GM23248 (cell line): ENCODE measurements around the gene IRAK1BP1. TPM values are rescaled to one million over a fixed set of nuclear protein-coding genes. Genes with fewer than 3 reads are reported as not detected.
"Not testable (repeated sequence)": the region's sequence is repeated elsewhere in the genome, so short reads cannot be mapped to it uniquely, and the experiment has no call there.

ENCODE experiments used
- DNase-seq: peaks from one replicate; pipeline ENCODE4 v3.0.0-alpha.2; 2015
- H2AFZ ChIP-seq: fragments of 200-600 bp; sonication (generic); 2 replicates; pipeline ENCODE4 v1.6.1; 2016; ENCODE audit warnings: antibody characterized with exemption
- H3F3A ChIP-seq: fragments of 200-600 bp; sonication (generic); 2 replicates; pipeline ENCODE4 v1.6.1; 2016; ENCODE audit warnings: mild to moderate bottlenecking, antibody characterized with exemption, mixed run types; ENCODE audit not compliant: insufficient read depth
- H3K27ac ChIP-seq: fragments of 200-600 bp; sonication (generic); 2 replicates; pipeline ENCODE4 v1.5.1; 2016; ENCODE audit warnings: mild to moderate bottlenecking
- H3K27me3 ChIP-seq: fragments of 200-600 bp; sonication (generic); replicated peaks from 2 replicates; pipeline ENCODE4 v1.6.1; 2016; ENCODE audit warnings: mild to moderate bottlenecking; ENCODE audit not compliant: insufficient read depth
- H3K36me3 ChIP-seq: fragments of 200-600 bp; sonication (generic); 2 replicates; pipeline ENCODE4 v1.6.1; 2016; ENCODE audit warnings: low read depth, mild to moderate bottlenecking
- H3K4me1 ChIP-seq: fragments of 200-600 bp; sonication (generic); 2 replicates; pipeline ENCODE4 v1.6.1; 2016; ENCODE audit warnings: mild to moderate bottlenecking; ENCODE audit not compliant: insufficient read depth
- H3K4me2 ChIP-seq: fragments of 200-600 bp; sonication (generic); one replicate; pipeline ENCODE4 v1.6.1; 2016; ENCODE audit warnings: mild to moderate bottlenecking; ENCODE audit not compliant: unreplicated experiment
- H3K4me3 ChIP-seq: fragments of 200-600 bp; sonication (generic); 2 replicates; pipeline ENCODE4 v1.5.1; 2016; ENCODE audit warnings: mild to moderate bottlenecking
- H3K79me2 ChIP-seq: fragments of 200-600 bp; sonication (generic); 2 replicates; pipeline ENCODE4 v1.6.1; 2016; ENCODE audit warnings: mild to moderate bottlenecking; ENCODE audit not compliant: insufficient read depth
- H3K9ac ChIP-seq: fragments of 200-600 bp; sonication (generic); 2 replicates; pipeline ENCODE4 v1.6.1; 2016; ENCODE audit warnings: mild to moderate bottlenecking
- H3K9me2 ChIP-seq: fragments of 200-600 bp; sonication (generic); 2 replicates; pipeline ENCODE4 v1.6.1; 2016; ENCODE audit warnings: mixed run types, mild to moderate bottlenecking, moderate library complexity; ENCODE audit not compliant: insufficient read depth
- H3K9me3 ChIP-seq: fragments of 200-600 bp; sonication (generic); one replicate; pipeline ENCODE4 v1.6.1; 2017; ENCODE audit warnings: low read depth
- H4K20me1 ChIP-seq: fragments of 200-600 bp; sonication (generic); 2 replicates; pipeline ENCODE4 v1.6.0; 2016; ENCODE audit not compliant: insufficient read depth
- EZH2 ChIP-seq: fragments of 200-600 bp; sonication (generic); IDR thresholded peaks from 2 replicates; pipeline ENCODE4 v1.6.1; 2018; ENCODE audit warnings: antibody characterized with exemption, mild to moderate bottlenecking; ENCODE audit not compliant: insufficient read depth, poor library complexity, severe bottlenecking
- EZH2phosphoT487 ChIP-seq: fragments of 200-600 bp; sonication (generic); IDR thresholded peaks from 2 replicates; pipeline ENCODE4 v1.6.1; 2018; ENCODE audit warnings: antibody characterized with exemption, moderate library complexity, mild to moderate bottlenecking, low read depth; ENCODE audit not compliant: insufficient read depth
- WGBS, 2 experiments: methylation state at CpG; one replicate each; pipeline ENCODE4 v1.1.6; 2015 to 2017; ENCODE audit warnings: low lambda C conversion rate in 2 of 2, low coverage in 1 of 2; ENCODE audit errors: missing lambda C conversion rate in 2 of 2; 5-methylcytosine and 5-hydroxymethylcytosine counted together
- in situ Hi-C: fragments of 300-500 bp; cut with MboI; formaldehyde crosslinking; loops from 2 replicates; pipeline ENCODE4 v1.15.0; 2020
- polyA plus RNA-seq: library from polyadenylated mRNA; unstranded; fragments of >200 nt; fragmentation: Nextera tagmentation; extraction: Ambion mirVana; gene quantifications from 2 replicates; pipeline ENCODE4 v1.2.1, GENCODE V29; 2016
- total RNA-seq: library from RNA; depleted of rRNA; stranded (reverse); fragments of >200 nt; shearing (Covaris generic); gene quantifications from 2 replicates; pipeline ENCODE4 v1.2.3, GENCODE V29; 2014

Gene IRAK1BP1
- total and polyA plus RNA-seq, 2 experiments from 2014 or later = 2.0 to 4.2 TPM

DNA sequence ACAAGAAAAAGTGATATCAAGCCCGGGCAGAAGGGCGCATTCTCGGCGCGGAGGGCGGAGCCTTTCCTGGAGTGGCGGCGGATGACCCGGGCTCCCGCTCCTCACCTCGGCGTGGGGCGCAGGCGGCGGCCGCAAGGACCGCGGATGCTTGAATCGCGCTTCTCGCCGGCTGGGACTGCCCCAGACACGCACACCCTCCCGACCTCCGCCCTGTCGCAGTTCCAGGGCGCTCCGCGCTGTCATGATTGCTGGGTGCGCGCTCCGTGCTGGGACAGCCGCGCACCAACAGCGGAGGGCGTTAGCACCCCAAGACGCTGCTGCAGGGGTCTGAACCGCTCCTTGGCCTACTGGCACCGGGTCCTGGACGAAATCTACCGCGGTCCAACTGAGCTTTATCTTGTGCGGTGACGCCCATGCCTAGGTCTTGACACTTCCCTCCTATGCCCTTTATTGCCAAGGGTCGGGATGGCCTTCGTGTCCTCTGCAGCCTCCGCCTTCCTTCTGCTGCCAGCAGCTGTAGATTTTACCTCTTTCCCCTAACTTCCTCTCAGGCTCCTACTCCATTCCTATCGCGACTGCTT is 43.3 kb downstream of the IRAK1BP1 start:
- 3 to 4% methylated on average over 30 to 41 of the region's 49 CpGs for WGBS, 2 experiments
- DNase-seq = peak; percentile 59
- no peaks in the 10 kb centered on the region for H3K9me3 ChIP-seq
- in situ Hi-C loops = no loop called here
- H3K9me2 ChIP-seq = no peaks in the 10 kb centered on the region
- H3K9ac ChIP-seq = peak overlapping the region; percentile 55
- H2AFZ ChIP-seq = peak overlapping the region; percentile 87
- H3K4me3 ChIP-seq = peak overlapping the region; percentile 75
- peak overlapping the region; percentile 85 for H3K4me2 ChIP-seq
- H3K27me3 ChIP-seq = no peaks in the 10 kb centered on the region
- peaks cover 31% of the 10 kb centered on the region for H3K4me1 ChIP-seq
- H4K20me1 ChIP-seq = no peaks in the 10 kb centered on the region
- H3K36me3 ChIP-seq = no peaks in the 10 kb centered on the region
- no peak overlapping the region for H3K27ac ChIP-seq
- H3F3A ChIP-seq = peaks cover 16% of the 10 kb centered on the region
- TF ChIP-seq EZH2 (no peak), EZH2phosphoT487 (no peak)
- H3K79me2 ChIP-seq = no peaks in the 10 kb centered on the region

- peak; percentile 42 for DNase-seq
- peak overlapping the region; percentile 87 for H2AFZ ChIP-seq
- in situ Hi-C loops = no loop called here
These were observed 44.0 kb downstream of the IRAK1BP1 start for GRCh38 chr6:78911218-78911940.

DNA sequence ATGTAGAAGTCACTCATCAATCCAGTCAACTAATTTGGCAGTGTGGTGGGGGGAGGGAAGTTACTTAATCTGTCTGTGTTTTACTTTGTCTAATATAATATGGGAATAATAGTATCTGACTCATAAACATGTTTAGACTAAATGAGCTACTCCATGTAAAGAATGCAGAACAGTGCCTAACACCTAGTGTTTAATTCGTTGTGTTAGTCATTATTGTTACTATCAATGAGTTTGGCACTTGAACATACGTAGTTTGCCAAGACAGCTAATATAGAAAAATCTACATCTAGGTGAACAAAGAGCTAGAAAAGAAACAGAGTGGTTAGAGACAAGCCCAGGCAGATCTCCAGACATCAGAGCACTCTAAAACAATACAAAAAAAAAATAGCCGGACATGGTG is 49.1 kb downstream of the IRAK1BP1 start:
- Histone ChIP-seq H3K9ac (no peak overlapping the region), H2AFZ (no peak overlapping the region), H3K79me2 (no peaks in the 10 kb centered on the region), H3K27ac (no peak overlapping the region), H3K4me2 (no peak overlapping the region), H3K9me3 (no peaks in the 10 kb centered on the region), H3K4me3 (no peak overlapping the region), H3K4me1 (no peaks in the 10 kb centered on the region), H3K9me2 (no peaks in the 10 kb centered on the region), H3K27me3 (no peaks in the 10 kb centered on the region), H4K20me1 (no peaks in the 10 kb centered on the region), H3F3A (no peaks in the 10 kb centered on the region), H3K36me3 (no peaks in the 10 kb centered on the region)
- no peak for TF ChIP-seq EZH2
- no peak for DNase-seq
- WGBS, 2 experiments = 75 to 87% methylated on average over 3 of the region's 3 CpGs
- in situ Hi-C loops = no loop called here

More at GRCh38 chr6:78911218-78911940, 44.0 kb downstream of the IRAK1BP1 start:
- peaks cover 26% of the 10 kb centered on the region for H3K4me1 ChIP-seq
- 35 to 40% methylated on average over 9 of the region's 9 CpGs for WGBS, 2 experiments
- H3K4me2 ChIP-seq = peak overlapping the region; percentile 85
- H3K4me3 ChIP-seq = peak overlapping the region; percentile 75
- H3F3A ChIP-seq = peaks cover 16% of the 10 kb centered on the region
- no peaks in the 10 kb centered on the region for H3K27me3 ChIP-seq
- H4K20me1 ChIP-seq = no peaks in the 10 kb centered on the region
- H3K9me2 ChIP-seq = no peaks in the 10 kb centered on the region
- H3K9ac ChIP-seq = peak overlapping the region; percentile 55; the same call in 1 of the 2 replicates
- H3K79me2 ChIP-seq = no peaks in the 10 kb centered on the region
- no peaks in the 10 kb centered on the region for H3K36me3 ChIP-seq
- no peak for TF ChIP-seq EZH2
- no peak for TF ChIP-seq EZH2phosphoT487
- H3K27ac ChIP-seq = no peak overlapping the region
- H3K9me3 ChIP-seq = no peaks in the 10 kb centered on the region

DNA sequence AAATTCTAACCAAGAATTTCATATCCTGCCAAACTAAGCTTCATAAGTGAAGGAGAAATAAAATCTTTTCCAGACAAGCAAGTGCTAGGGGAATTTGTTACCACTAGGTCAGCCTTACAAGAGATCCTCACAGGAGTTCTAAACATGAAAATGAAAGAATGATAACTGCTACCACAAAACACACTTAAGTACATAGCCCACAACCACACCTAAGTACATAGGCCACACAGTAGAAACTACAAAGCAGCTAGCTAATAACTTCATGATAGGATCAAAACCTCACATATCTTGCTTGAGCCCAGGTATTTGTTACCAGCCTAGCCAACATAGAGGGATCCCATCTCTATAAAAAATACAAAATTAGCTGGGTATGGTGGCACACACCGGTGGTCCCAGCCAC is 50.4 kb downstream of the IRAK1BP1 start:
- Histone ChIP-seq H2AFZ (no peak overlapping the region), H3K9ac (no peak overlapping the region), H3K27me3 (no peaks in the 10 kb centered on the region), H3K4me2 (no peak overlapping the region), H3K9me2 (no peaks in the 10 kb centered on the region), H3K9me3 (no peaks in the 10 kb centered on the region), H3F3A (no peaks in the 10 kb centered on the region), H3K36me3 (no peaks in the 10 kb centered on the region), H3K79me2 (no peaks in the 10 kb centered on the region), H3K4me3 (no peak overlapping the region), H3K4me1 (no peaks in the 10 kb centered on the region), H4K20me1 (no peaks in the 10 kb centered on the region), H3K27ac (no peak overlapping the region)
- 68 to 74% methylated on average over 1 of the region's 1 CpG for WGBS, 2 experiments
- TF ChIP-seq EZH2 = no peak
- TF ChIP-seq EZH2phosphoT487 = no peak
- no peak for DNase-seq
- in situ Hi-C loops = no loop called here

- H3K36me3 ChIP-seq, in situ Hi-C loops, H3K79me2 ChIP-seq, H3K9ac ChIP-seq, H3K9me3 ChIP-seq, H3K27me3 ChIP-seq, H3K27ac ChIP-seq, H3K9me2 ChIP-seq, H3K4me3 ChIP-seq, H3K4me1 ChIP-seq, DNase-seq, H4K20me1 ChIP-seq, H3K4me2 ChIP-seq, H2AFZ ChIP-seq, H3F3A ChIP-seq: not testable (repeated sequence)
- 79 to 82% methylated on average over 10 of the region's 10 CpGs for WGBS, 2 experiments
These were observed 53.8 kb downstream of the IRAK1BP1 start for GRCh38 chr6:78921168-78921567.
